Measurements from ENCODE around the gene S100G. TPM values are rescaled to one million over a fixed set of nuclear protein-coding genes. Genes with fewer than 3 reads are reported as not detected.

Gene S100G
- total and polyA plus RNA-seq, 4 donors, result 2.4 TPM; not detected in 3

Small RNAs within 50 kb of the gene (microRNA-seq; reads per million reads assigned to microRNA genes)
- gene MIR548AM, result 0 reads per million in 2 donors

Other genes with a start within 250 kb of the S100G start
- 10 to 100 TPM; 11.8 to 17.6 TPM for gene CTPS2, start 62.5 kb downstream of the S100G start, total RNA-seq
- 10 to 100 TPM in 1 of 2 donors, 1 to 10 TPM in 1; 5.1 to 12.4 TPM for gene CTPS2, start 62.5 kb downstream of the S100G start, polyA plus RNA-seq
- 10 to 100 TPM; 28.3 to 36.3 TPM for gene SYAP1, start 69.5 kb downstream of the S100G start, total RNA-seq
- gene SYAP1, start 69.5 kb downstream of the S100G start, polyA plus RNA-seq, result 10 to 100 TPM; 13.2 to 13.5 TPM
- 10 to 100 TPM in 1 of 2 donors, 1 to 10 TPM in 1; 9.4 to 11.8 TPM for gene TXLNG, start 136.3 kb downstream of the S100G start, total RNA-seq
- 10 to 100 TPM in 1 of 2 donors, 1 to 10 TPM in 1; 3.6 to 11.2 TPM for gene TXLNG, start 136.3 kb downstream of the S100G start, polyA plus RNA-seq
- gene RBBP7, start 220.2 kb downstream of the S100G start, total RNA-seq, result 10 to 100 TPM; 89.4 to 97.5 TPM
- 100 to 1,000 TPM in 1 of 2 donors, 10 to 100 TPM in 1; 66.9 to 159 TPM for gene RBBP7, start 220.2 kb downstream of the S100G start, polyA plus RNA-seq

Data from aorta (tissue), 4 donors.